Liver (tissue), 9 donors: ENCODE data around the gene EXOC3. TPM values are rescaled to one million over a fixed set of nuclear protein-coding genes. Genes with fewer than 3 reads are reported as not detected.

Experiments
- DNase-seq: peaks from one replicate; pipeline ENCODE4 v3.0.0-alpha.2; 2017; ENCODE audit warnings: low spot score
- H3K27ac ChIP-seq, 2 donors: one replicate each; pipeline ENCODE4 v1.7.0; 2013; ENCODE audit warnings: inconsistent platforms in 2 of 2, low read length in 2 of 2, control low read depth in 1 of 2, low read depth in 1 of 2, mild to moderate bottlenecking in 1 of 2
- H3K27me3 ChIP-seq, 4 donors: one replicate each; pipeline versions ENCODE4 v1.6.1 to v1.7.0; 2013; ENCODE audit warnings: low read length in 3 of 4, inconsistent platforms in 1 of 4, mild to moderate bottlenecking in 1 of 4, moderate library complexity in 1 of 4; ENCODE audit not compliant: control insufficient read depth in 4 of 4, insufficient read depth in 4 of 4
- H3K36me3 ChIP-seq, 4 donors: one replicate each; pipeline versions ENCODE4 v1.6.1 to v1.7.0; 2013; ENCODE audit warnings: low read length in 3 of 4, mild to moderate bottlenecking in 3 of 4, low read depth in 1 of 4, moderate library complexity in 1 of 4; ENCODE audit not compliant: control insufficient read depth in 4 of 4, insufficient read depth in 3 of 4
- H3K4me1 ChIP-seq, 4 donors: one replicate each; pipeline versions ENCODE4 v1.6.1 to v1.7.0; 2013; ENCODE audit warnings: low read length in 3 of 4, mild to moderate bottlenecking in 3 of 4, moderate library complexity in 1 of 4; ENCODE audit not compliant: control insufficient read depth in 4 of 4, insufficient read depth in 4 of 4
- H3K4me3 ChIP-seq, 3 donors: one replicate each; pipeline versions ENCODE4 v1.6.1 to v1.7.0; 2013; ENCODE audit warnings: low read length in 3 of 3, control low read depth in 1 of 3, low read depth in 1 of 3, mild to moderate bottlenecking in 1 of 3
- H3K9ac ChIP-seq, 2 donors: one replicate each; pipeline ENCODE4 v1.7.0; 2013; ENCODE audit warnings: low read length in 2 of 2, mild to moderate bottlenecking in 2 of 2, moderate library complexity in 2 of 2, control low read depth in 1 of 2, low read depth in 1 of 2
- H3K9me3 ChIP-seq, 4 donors: one replicate each; pipeline versions ENCODE4 v1.6.1 to v1.7.0; 2013; ENCODE audit warnings: low read length in 3 of 4; ENCODE audit not compliant: control insufficient read depth in 4 of 4
- EGR1 ChIP-seq, 2 donors: IDR thresholded peaks; 2 replicates each; pipeline ENCODE4 v1.6.1; 2016 to 2018; ENCODE audit warnings: antibody characterized with exemption in 2 of 2, low read depth in 2 of 2
- FOXA2 ChIP-seq: IDR thresholded peaks from 2 replicates; pipeline ENCODE4 v1.6.1; 2016; ENCODE audit warnings: antibody characterized with exemption
- HNF4A ChIP-seq, 2 donors: conservative IDR thresholded peaks; 2 replicates each; pipeline ENCODE4 v1.6.1; 2016; ENCODE audit warnings: antibody characterized with exemption in 2 of 2, mild to moderate bottlenecking in 2 of 2
- HNF4G ChIP-seq: IDR thresholded peaks from 2 replicates; pipeline ENCODE4 v1.6.1; 2016; ENCODE audit warnings: antibody characterized with exemption
- JUND ChIP-seq, 2 donors: IDR thresholded peaks; 2 replicates each; pipeline ENCODE4 v1.6.1; 2016; ENCODE audit warnings: antibody characterized with exemption in 2 of 2
- MAX ChIP-seq: IDR thresholded peaks from 2 replicates; pipeline ENCODE4 v1.6.1; 2016; ENCODE audit warnings: antibody characterized with exemption
- NR2F2 ChIP-seq: IDR thresholded peaks from 2 replicates; pipeline ENCODE4 v1.6.1; 2016; ENCODE audit warnings: antibody characterized with exemption
- RAD21 ChIP-seq, 2 donors: IDR thresholded peaks; 2 replicates each; pipeline ENCODE4 v1.6.1; 2016; ENCODE audit warnings: antibody characterized with exemption in 2 of 2, mild to moderate bottlenecking in 2 of 2
- REST ChIP-seq: IDR thresholded peaks from 2 replicates; pipeline ENCODE4 v1.6.1; 2016; ENCODE audit warnings: antibody characterized with exemption, mild to moderate bottlenecking
- RXRA ChIP-seq, 2 donors: IDR thresholded peaks; 2 replicates each; pipeline ENCODE4 v1.6.1; 2017 to 2018; ENCODE audit warnings: antibody characterized with exemption in 2 of 2, mild to moderate bottlenecking in 1 of 2
- TAF1 ChIP-seq: conservative IDR thresholded peaks from 2 replicates; pipeline ENCODE4 v1.6.1; 2016; ENCODE audit warnings: antibody characterized with exemption, mild to moderate bottlenecking
- YY1 ChIP-seq: IDR thresholded peaks from 2 replicates; pipeline ENCODE4 v1.6.1; 2016; ENCODE audit warnings: antibody characterized with exemption, mild to moderate bottlenecking
- WGBS: extraction: QIAGEN DNeasy Blood & Tissue Kit; methylation state at CpG from one replicate; pipeline ENCODE4 v1.1.7; 2013; 5-methylcytosine and 5-hydroxymethylcytosine counted together
- polyA plus RNA-seq, 2 donors: library from polyadenylated mRNA; stranded (reverse) in 1 of 2; unstranded in 1 of 2; fragments of 200-250 nt in 1 of 2; fragments of >200 nt in 1 of 2; fragmentation: Nextera tagmentation in 1 of 2; extraction: Ambion mirVana in 1 of 2; gene quantifications; one replicate each; pipeline versions ENCODE4 v1.2.1 to v1.2.3, GENCODE V29; 2013 to 2015
- total RNA-seq, 2 donors: library from RNA; depleted of rRNA; stranded (reverse); fragments of >200 nt; gene quantifications; one replicate each; pipeline ENCODE4 v1.2.3, GENCODE V29; 2014
- donor health status: healthy.
- donor health status: healthy.
- donor health status: healthy.
- donor health status: healthy.
- donor health status: healthy.

Gene EXOC3
- total and polyA plus RNA-seq, 4 donors: 12.4 to 23.9 (median 18.5) TPM

GRCh38 chr5:433836-434235 is 9.1 kb upstream of the EXOC3 start:
- Histone ChIP-seq H3K27me3 (peaks cover 0 to 2% (median 0%) of the 10 kb centered on the region in 4 donors), H3K4me1 (no peaks in the 10 kb centered on the region), H3K27ac (no peak overlapping the region), H3K36me3 (no peaks in the 10 kb centered on the region), H3K4me3 (no peak overlapping the region), H3K9ac (no peak overlapping the region), H3K9me3 (no peaks in the 10 kb centered on the region)
- TF ChIP-seq TAF1 (no peak), EGR1 (IDR thresholded peaks at IDR 0.05; ENCODE audit: low read depth in 2 of 2) (no peak)
- DNase-seq: peak; percentile 30
- WGBS: 83% methylated on average over 16 of the region's 16 CpGs

- no peak overlapping the region for H3K9ac ChIP-seq
- no peak for DNase-seq
- H3K4me1 ChIP-seq: no peaks in the 10 kb centered on the region
- 87% methylated on average over 26 of the region's 26 CpGs for WGBS
- peaks cover 0 to 2% (median 0%) of the 10 kb centered on the region in 4 donors for H3K27me3 ChIP-seq
- H3K4me3 ChIP-seq: no peak overlapping the region
- H3K36me3 ChIP-seq: no peaks in the 10 kb centered on the region
- H3K9me3 ChIP-seq: no peaks in the 10 kb centered on the region
- no peak overlapping the region for H3K27ac ChIP-seq
- TF ChIP-seq EGR1 (IDR thresholded peaks at IDR 0.05; ENCODE audit: low read depth in 2 of 2) (no peak), FOXA2 (no peak), YY1 (no peak), JUND (IDR thresholded peaks at IDR 0.05) (no peak), MAX (no peak)
Observed at GRCh38 chr5:434443-435146, 8.4 kb upstream of the EXOC3 start.

GRCh38 chr5:435156-435790 is 7.7 kb upstream of the EXOC3 start:
- Histone ChIP-seq H3K9me3 (no peaks in the 10 kb centered on the region), H3K27me3 (peaks cover 0 to 2% (median 0%) of the 10 kb centered on the region in 4 donors), H3K9ac (no peak overlapping the region), H3K4me1 (no peaks in the 10 kb centered on the region), H3K27ac (no peak overlapping the region), H3K36me3 (no peaks in the 10 kb centered on the region), H3K4me3 (no peak overlapping the region)
- WGBS: 85% methylated on average over 27 of the region's 27 CpGs
- no peak for DNase-seq
- no peak for TF ChIP-seq JUND (IDR thresholded peaks at IDR 0.05)
- no peak for TF ChIP-seq MAX
- no peak for TF ChIP-seq HNF4A (conservative IDR thresholded peaks at IDR 0.05)
- TF ChIP-seq RAD21 (IDR thresholded peaks at IDR 0.05): no peak
- no peak for TF ChIP-seq NR2F2
- no peak for TF ChIP-seq FOXA2
- no peak for TF ChIP-seq REST
- TF ChIP-seq HNF4G: no peak
- TF ChIP-seq RXRA (IDR thresholded peaks at IDR 0.05): no peak
